ENCODE results near the gene APBA3.

The APBA3 gene

GRCh38 chr19:3785938-3786824 lies 24.7 kb upstream of the APBA3 start, which contains the start of gene MATK:
TSS of gene MATK (minus strand) at chr19:3786381. CDS start at chr19:3785135, 1,246 bp downstream.
- DNase-seq: peak in 1 of 2 experiments; percentile 15

GRCh38 chr19:3785451-3785937 lies 24.0 kb upstream of the APBA3 start:
- DNase-seq: peak in 1 of 2 experiments; percentile 36

GRCh38 chr19:3784607-3785450 lies 23.3 kb upstream of the APBA3 start:
- peak in 1 of 2 experiments; percentile 31 for DNase-seq

- no peak for DNase-seq
Observed at GRCh38 chr19:3783660-3784584, 22.4 kb upstream of the APBA3 start.

- no peak for DNase-seq
Observed at GRCh38 chr19:3782903-3783302, 21.4 kb upstream of the APBA3 start.

- no peak for DNase-seq
Observed at GRCh38 chr19:3782330-3782729, 20.8 kb upstream of the APBA3 start.

- no peak for DNase-seq
Observed at GRCh38 chr19:3781603-3782002, 20.1 kb upstream of the APBA3 start.

- peak; percentile 82 to 89 for DNase-seq
Observed at GRCh38 chr19:3780786-3781304, 19.4 kb upstream of the APBA3 start.

GRCh38 chr19:3778899-3779723 lies 17.6 kb upstream of the APBA3 start:
- DNase-seq: no peak

GRCh38 chr19:3778104-3778867 lies 16.8 kb upstream of the APBA3 start:
- no peak for DNase-seq

- DNase-seq: no peak
Observed at GRCh38 chr19:3776479-3777040, 15.1 kb upstream of the APBA3 start.

GRCh38 chr19:3775831-3776230 lies 14.3 kb upstream of the APBA3 start:
- no peak for DNase-seq

- no peak for DNase-seq
Observed at GRCh38 chr19:3775374-3775711, 13.9 kb upstream of the APBA3 start.

- no peak for DNase-seq
Observed at GRCh38 chr19:3774621-3775373, 13.3 kb upstream of the APBA3 start.

GRCh38 chr19:3773814-3774515 lies 12.5 kb upstream of the APBA3 start:
- DNase-seq: no peak

- no peak for DNase-seq
Observed at GRCh38 chr19:3771906-3772455, 10.5 kb upstream of the APBA3 start, which contains the start of gene RAX2. TSS of gene RAX2 (minus strand) at chr19:3772228. CDS start at chr19:3771742, 486 bp downstream.

GRCh38 chr19:3771000-3771905 lies 9.8 kb upstream of the APBA3 start:
- DNase-seq: no peak

All from NCI-H526 (cell line).